IPS-11a (cell line): ENCODE data around the gene CSTPP1.

Source experiments
- H3K4me3 ChIP-seq: one replicate; pipeline ENCODE4 v1.5.1; 2013; ENCODE audit warnings: low read depth, low read length, control low read depth

Gene CSTPP1, protein sequence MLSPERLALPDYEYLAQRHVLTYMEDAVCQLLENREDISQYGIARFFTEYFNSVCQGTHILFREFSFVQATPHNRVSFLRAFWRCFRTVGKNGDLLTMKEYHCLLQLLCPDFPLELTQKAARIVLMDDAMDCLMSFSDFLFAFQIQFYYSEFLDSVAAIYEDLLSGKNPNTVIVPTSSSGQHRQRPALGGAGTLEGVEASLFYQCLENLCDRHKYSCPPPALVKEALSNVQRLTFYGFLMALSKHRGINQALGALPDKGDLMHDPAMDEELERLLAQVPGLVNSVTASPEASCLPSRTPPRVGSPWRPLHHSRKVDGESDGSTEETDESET

DNA sequence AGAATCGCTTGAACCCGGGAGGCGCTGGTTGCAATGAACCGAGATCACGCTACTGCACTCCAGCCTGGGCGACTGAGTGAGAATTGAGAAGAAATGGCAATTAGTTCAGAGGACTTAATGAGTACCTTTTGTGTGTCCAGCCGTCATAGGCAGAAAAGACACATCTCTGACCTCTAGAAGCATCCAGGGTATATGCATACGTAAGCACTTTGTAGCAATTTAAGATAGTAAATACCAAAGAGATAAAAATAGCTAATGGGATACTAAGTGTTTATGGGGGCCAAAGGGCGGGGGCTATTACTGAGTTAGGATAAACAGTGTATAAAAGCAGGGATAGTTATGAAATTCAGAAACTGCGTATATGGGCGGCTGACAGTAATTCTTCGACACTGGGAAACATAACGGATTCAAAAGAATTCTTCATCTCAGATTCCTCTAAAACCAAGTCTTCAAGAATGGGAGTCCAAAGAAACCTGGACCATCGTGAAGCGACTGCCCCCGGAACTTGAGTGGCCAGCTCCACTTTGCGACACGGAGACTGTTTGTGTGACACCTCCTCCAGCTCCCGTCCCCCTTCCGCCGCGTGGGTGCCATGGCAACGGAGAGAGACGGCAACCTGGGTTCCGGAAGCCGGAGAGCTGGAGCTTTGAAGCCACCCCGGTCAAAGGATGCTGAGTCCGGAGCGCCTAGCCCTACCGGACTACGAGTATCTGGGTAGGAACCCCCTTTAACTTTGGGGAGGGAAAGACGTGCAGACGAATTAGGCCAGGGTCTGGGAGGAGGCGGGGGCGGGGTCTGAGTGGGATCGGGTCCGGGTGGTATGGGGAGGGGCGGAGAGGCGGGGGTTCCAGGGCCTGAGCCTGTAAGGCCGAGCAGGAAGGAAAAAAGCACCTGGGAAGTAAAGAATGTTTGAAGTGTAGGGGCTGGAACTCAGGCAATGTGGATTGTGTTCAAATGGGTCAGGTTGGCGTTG lies at the start of gene CSTPP1:
CSTPP1 (plus strand) TSS at position 624 of the 973 bp plus-strand sequence; CDS start at position 669, 45 bp downstream.
- H3K4me3 ChIP-seq: peak within 1 kb of the TSS; percentile 74

DNA sequence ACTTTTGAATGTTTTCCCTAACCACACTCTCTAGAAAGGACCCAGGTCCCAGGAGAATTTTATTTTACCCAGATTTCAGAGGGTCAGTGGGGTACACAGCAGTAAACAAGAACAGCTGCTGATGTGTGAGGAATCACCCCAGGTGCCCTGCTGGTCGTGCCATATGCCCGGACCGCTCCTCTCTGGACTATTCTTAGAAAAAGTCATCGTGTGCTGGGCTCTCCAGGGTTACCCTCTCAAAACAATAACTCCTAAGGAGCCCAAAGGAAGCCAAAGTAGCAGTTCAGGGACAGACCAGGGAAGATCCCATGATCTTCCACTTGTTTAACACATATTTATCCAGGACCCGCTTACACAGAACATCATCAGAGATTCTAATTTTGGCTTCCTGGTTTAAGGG lies 47.9 kb upstream of the CSTPP1 start:
- no peak overlapping the region for H3K4me3 ChIP-seq

DNA sequence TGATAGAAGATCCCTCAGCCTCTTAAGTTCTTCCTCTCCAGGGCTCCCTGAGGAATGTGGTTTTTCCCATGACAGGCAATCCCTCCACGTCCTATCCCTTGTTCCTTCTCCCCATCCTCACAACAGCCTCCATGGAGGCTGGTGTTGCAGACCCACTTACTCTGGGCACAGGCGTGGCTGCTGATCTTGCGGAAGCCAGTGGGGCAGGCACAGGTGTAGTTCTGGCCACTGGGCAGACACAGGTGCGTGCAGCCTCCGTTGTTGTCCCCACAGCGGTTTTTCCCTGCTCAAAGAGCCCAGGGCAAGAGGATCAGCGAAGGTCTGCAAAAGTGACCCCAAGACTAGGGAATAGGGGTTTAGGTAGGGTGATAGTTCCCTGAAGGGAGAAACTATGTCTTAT lies 47.3 kb upstream of the CSTPP1 start:
- H3K4me3 ChIP-seq: no peak overlapping the region

DNA sequence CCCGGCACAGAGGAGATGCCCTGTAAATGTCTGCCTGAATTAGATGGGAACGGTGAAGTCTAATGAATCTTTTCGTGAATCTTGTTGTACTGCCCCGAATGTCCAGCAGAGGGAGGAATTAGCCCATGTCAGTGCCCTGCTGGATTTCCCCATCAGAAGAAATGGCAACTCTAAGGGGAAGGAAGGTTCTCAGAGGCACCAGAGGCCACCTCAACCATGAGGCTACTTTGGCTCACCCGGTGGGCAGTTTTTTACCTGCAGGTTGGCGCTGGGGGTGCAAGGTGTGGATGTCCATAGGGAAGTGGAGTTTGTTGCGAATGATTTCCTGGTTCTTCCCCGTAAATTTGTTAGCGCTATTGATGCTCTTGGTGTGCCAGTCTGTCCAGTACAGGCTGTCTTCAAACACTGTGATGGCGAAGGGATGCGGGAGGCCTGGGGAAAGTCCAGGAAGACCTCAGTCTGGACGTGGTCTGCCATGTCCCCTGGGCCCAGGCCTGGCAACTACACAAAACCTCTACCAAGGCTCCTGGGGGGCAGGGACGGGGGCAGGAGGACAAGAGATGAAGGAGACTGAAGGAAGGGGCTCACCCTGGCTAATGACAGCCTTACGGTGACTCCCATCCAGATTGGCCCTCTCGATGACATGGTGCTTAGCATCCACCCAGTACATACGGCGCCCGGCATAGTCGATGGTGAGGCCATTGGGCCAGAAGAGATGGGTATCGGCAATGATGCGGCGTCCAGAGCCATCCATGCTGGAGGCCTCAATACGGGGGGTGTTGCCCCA lies 46.7 kb upstream of the CSTPP1 start:
- no peak overlapping the region for H3K4me3 ChIP-seq

- H3K4me3 ChIP-seq: no peak overlapping the region
These were observed 45.9 kb upstream of the CSTPP1 start for GRCh38 chr11:46890665-46891064.

DNA sequence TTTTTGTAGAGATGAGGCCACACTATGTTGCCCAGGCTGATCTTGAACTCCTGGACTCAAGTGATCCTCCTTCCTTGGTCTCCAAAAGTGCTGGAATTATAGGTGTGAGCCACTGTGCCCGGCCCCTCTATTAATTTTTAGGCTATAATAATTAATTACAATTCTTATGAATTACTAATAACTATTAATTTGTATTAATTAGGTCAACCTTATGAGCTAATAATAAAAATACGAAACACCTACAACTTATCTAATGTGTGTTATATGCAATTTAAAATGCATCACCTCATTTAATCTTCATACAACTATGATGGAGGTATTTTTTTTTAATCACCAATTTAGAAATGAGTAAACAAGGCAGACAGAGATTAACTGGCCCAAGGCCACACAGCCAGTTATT lies 44.5 kb upstream of the CSTPP1 start:
- no peak overlapping the region for H3K4me3 ChIP-seq

DNA sequence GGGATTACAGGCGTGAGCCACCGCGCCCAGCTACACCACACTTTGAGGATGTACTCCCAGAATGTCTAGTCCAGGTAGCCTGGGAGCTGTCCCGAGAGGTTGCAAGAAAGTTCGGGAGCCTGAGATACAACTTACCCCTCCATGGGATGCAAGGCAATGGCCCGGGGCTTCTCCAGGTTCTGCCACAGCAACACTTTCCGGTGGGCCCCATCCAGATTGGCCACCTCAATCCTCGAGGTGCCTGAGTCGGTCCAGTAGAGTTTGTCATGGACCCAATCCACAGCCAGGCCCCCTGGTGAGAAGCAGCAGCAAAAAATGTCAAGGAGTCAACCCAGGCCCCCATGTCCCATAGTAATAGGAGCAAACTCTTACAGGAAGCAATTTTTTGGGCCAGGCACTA lies 43.7 kb upstream of the CSTPP1 start:
- H3K4me3 ChIP-seq: no peak overlapping the region

DNA sequence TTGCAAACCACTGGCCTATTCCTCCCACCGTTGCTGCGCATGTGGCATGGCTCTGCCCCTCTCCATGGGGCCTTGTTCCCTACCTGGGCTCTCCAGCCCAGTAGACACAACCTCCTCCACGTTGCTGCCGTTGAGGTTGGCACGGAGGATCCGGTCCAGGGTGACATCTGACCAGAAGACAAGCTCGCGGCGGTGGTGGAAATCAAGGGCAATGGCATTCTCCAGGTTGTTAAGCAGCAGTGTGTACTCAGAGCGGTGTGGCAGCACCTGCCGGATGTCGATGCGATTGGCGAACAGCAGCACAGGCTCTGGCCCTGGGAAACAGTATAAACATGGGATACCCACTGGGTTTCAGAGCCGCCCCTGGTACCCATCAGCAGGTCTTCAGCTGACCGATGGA lies 42.1 kb upstream of the CSTPP1 start:
- H3K4me3 ChIP-seq: no peak overlapping the region

GRCh38 chr11:46894961-46895360 lies 41.6 kb upstream of the CSTPP1 start:
- no peak overlapping the region for H3K4me3 ChIP-seq

DNA sequence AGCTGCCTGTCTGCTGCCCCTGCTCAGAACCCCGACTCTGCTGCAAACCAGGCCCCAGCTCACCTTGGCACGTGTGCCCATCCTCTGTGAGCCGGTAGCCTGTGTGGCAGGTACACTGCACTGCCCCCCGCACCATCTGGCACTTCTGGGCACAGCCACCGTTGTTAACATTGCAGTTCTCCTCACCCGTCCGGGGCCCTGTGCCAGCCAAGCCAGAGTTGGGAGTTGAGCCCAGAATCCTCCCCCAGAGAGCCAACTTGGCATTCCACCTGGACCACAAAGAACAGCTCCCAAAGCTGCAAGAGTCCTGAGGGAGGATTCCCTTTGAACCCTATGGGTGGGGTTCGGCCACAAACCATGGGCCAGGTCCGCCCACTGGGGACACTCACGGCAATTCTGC lies 40.7 kb upstream of the CSTPP1 start:
- no peak overlapping the region for H3K4me3 ChIP-seq

GRCh38 chr11:46896719-46897406 lies 39.7 kb upstream of the CSTPP1 start:
- H3K4me3 ChIP-seq: no peak overlapping the region

GRCh38 chr11:46898396-46899095 lies 38.0 kb upstream of the CSTPP1 start:
- H3K4me3 ChIP-seq: no peak overlapping the region

GRCh38 chr11:46899501-46900025 lies 37.0 kb upstream of the CSTPP1 start:
- no peak overlapping the region for H3K4me3 ChIP-seq

GRCh38 chr11:46900091-46900746 lies 36.3 kb upstream of the CSTPP1 start:
- no peak overlapping the region for H3K4me3 ChIP-seq

DNA sequence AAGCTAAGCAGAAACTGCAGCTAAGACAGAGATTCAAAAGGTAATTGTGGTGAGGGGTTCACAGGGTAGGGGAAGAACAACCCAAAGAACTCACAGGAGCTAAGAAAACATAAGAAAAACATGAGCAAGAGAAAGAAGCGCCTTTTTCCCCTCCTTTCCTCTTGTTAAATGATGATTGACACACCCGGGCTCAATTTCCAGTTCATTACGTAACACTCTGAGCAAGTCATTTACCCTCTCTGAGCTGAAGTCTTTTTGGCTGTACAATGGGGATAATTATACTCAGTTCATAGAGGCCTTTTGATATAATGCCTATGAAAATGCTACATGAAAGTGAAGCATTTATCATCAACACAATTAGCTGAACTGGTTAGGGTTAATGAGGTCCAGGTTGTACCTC lies 35.4 kb upstream of the CSTPP1 start:
- H3K4me3 ChIP-seq: no peak overlapping the region

GRCh38 chr11:46902694-46903093 lies 33.9 kb upstream of the CSTPP1 start:
- no peak overlapping the region for H3K4me3 ChIP-seq

DNA sequence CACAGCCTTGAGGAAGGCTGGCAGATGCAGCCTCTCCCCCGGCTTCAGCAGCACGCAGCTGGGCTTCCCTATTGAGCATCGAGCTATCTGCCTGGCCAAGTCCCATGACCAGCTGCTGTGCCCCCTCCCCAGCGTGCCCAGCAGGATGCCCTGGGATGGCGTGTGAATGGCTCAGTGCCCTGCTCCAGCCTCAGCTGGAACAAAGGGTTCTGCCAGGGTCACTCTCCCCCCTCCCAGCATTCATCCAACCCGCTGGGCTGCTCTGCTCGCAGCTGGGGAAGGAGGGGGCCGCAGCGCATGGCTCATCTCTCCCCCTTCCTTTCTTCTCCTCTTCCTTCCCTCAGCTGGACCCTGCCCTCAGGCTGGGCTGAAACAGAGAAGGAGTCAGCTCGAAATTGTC lies 32.7 kb upstream of the CSTPP1 start:
- no peak overlapping the region for H3K4me3 ChIP-seq

DNA sequence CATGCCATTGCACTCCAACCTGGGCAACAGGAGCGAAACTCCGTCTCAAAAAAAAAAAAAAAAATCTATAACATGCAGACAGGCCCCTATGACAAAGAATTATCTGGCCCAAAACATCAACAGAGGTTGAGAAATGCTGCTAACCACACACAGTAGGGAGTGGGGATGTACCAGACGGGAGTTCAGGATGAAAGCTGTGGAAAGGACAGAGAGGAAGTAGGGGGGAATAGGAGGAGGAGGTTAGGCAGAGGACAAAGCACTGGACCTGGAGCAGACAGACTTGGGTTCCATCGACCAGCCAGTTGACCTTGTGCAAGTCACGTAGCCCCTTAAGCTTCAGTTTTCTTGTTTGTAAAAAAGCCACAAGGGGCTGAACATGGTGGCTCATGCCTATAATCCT lies 30.8 kb upstream of the CSTPP1 start:
- no peak overlapping the region for H3K4me3 ChIP-seq

DNA sequence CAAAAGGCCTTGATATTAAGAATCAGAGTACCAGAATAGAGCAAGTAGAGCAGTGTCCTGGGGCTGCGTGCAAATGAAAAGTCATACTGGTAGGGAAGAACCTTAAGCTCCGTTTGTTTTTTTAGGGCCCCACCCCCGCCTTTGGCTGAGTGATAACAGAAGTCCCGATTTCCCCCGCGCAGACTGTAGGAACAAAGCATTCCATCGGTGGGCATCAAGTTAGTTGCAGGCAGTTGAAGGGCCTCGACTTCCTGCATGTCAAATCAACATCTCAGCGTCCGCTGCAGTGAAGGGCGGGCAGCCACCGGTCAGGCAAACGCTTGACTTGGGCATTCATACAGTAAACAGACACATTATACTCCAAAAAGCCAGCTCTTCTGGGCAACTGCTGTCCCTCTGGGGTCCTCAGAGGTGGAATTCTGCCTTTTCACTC lies 29.9 kb upstream of the CSTPP1 start:
- no peak overlapping the region for H3K4me3 ChIP-seq
